ENCODE data around the gene SHTN1.

DNA sequence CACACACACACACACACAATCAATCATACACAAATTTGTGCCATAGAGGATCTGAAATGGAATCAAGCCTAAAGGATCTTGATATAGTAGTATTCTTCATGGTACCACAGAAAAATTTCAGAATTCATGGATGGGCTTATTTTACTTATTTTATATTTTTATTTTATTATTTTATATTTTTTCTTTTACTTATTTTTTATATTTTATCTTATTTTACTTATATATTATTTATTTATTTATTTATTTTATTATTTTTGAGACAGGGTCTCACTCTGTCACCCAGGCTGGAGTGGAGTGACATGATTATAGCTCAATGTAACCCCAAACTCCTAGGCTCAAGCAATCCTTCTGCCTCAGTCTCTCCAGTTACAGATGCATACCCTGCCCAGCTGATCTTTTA is 16.7 kb downstream of the SHTN1 start:
- TF ChIP-seq POLR2AphosphoS5 (IDR thresholded peaks at IDR 0.05; ENCODE audit: borderline replicate concordance, low read depth, low read length) (no peak), EZH2 (IDR thresholded peaks at IDR 0.05) (no peak)

Data from SK-N-MC (cell line).